Upper lobe of right lung (tissue), 1 donor: ENCODE measurements around the gene USP49. TPM values are rescaled to one million over a fixed set of nuclear protein-coding genes. Genes with fewer than 3 reads are reported as not detected.
"Not testable (repeated sequence)": the region's sequence is repeated elsewhere in the genome, so short reads cannot be mapped to it uniquely, and the experiment has no call there.

Experiments
- ATAC-seq: fragments of 200-7000 bp; cut with Tn5 transposase; one replicate; pipeline ENCODE4 v1.9.1; 2020; ENCODE audit warnings: mild to moderate bottlenecking, moderate library complexity
- DNase-seq: peaks from one replicate; pipeline ENCODE4 v3.0.0-alpha.2; 2020
- H3K27ac ChIP-seq: fragments of 200-600 bp; one replicate; pipeline ENCODE4 v1.8.0; 2022
- H3K27me3 ChIP-seq: fragments of 200-600 bp; one replicate; pipeline ENCODE4 v1.8.0; 2022; ENCODE audit warnings: mild to moderate bottlenecking
- H3K36me3 ChIP-seq: fragments of 200-600 bp; one replicate; pipeline ENCODE4 v1.8.0; 2022
- H3K4me1 ChIP-seq: fragments of 200-600 bp; one replicate; pipeline ENCODE4 v1.8.0; 2022
- H3K4me3 ChIP-seq: fragments of 200-600 bp; one replicate; pipeline ENCODE4 v1.8.0; 2022; ENCODE audit warnings: mild to moderate bottlenecking
- H3K9me3 ChIP-seq: fragments of 200-600 bp; one replicate; pipeline ENCODE4 v1.8.0; 2022
- CTCF ChIP-seq: fragments of 200-600 bp; IDR thresholded peaks from one replicate; pipeline ENCODE4 v1.8.0; 2022; ENCODE audit warnings: antibody characterized with exemption
- intact Hi-C: fragments of 100-400 bp; cut with DNase I; formaldehyde crosslinking; loops from one replicate; pipeline ENCODE4 v1.11.0; 2022
- total RNA-seq: library from RNA; stranded (reverse); fragmentation: NEBNext Ultra II Directional; extraction: Animal tissue kit (Norgen Biotek cat#: 25700); gene quantifications from one replicate; pipeline ENCODE4 v1.2.1, GENCODE V29; 2021
- donor health status: DM: no; HTN: yes; CAD: no; lungs with severe emphysema.

Gene USP49
- total RNA-seq, 1 donor from 2014 or later, result 2.7 TPM

GRCh38 chr6:41813956-41814355, 81.2 kb downstream of the USP49 start:
- no peaks in the 10 kb centered on the region for H3K9me3 ChIP-seq
- H3K4me3 ChIP-seq, result no peak overlapping the region
- no peaks in the 10 kb centered on the region for H3K4me1 ChIP-seq
- TF ChIP-seq CTCF, result no peak
- DNase-seq, result no peak
- H3K27me3 ChIP-seq, result no peaks in the 10 kb centered on the region
- H3K27ac ChIP-seq, result no peak overlapping the region
- no peaks in the 10 kb centered on the region for H3K36me3 ChIP-seq
- ATAC-seq, result no peak
- intact Hi-C loops, result no loop called here

GRCh38 chr6:41813469-41813868, 81.7 kb downstream of the USP49 start:
- ATAC-seq (no peak), DNase-seq (no peak)
- no peaks in the 10 kb centered on the region for H3K4me1 ChIP-seq
- H3K27ac ChIP-seq, result no peak overlapping the region
- H3K9me3 ChIP-seq, result no peaks in the 10 kb centered on the region
- TF ChIP-seq CTCF, result no peak
- intact Hi-C loops, result no loop called here
- H3K27me3 ChIP-seq, result no peaks in the 10 kb centered on the region
- H3K36me3 ChIP-seq, result no peaks in the 10 kb centered on the region
- no peak overlapping the region for H3K4me3 ChIP-seq

- H3K27me3 ChIP-seq, ATAC-seq, H3K4me3 ChIP-seq, DNase-seq, H3K4me1 ChIP-seq, H3K9me3 ChIP-seq, intact Hi-C loops, H3K27ac ChIP-seq, H3K36me3 ChIP-seq: not testable (repeated sequence)
Observed at GRCh38 chr6:41811946-41812345, 83.2 kb downstream of the USP49 start.

GRCh38 chr6:41811095-41811494, 84.1 kb downstream of the USP49 start:
- H3K4me1 ChIP-seq, result no peaks in the 10 kb centered on the region
- H3K27ac ChIP-seq, result no peak overlapping the region
- H3K4me3 ChIP-seq, result no peak overlapping the region
- TF ChIP-seq CTCF, result no peak
- H3K36me3 ChIP-seq, result no peaks in the 10 kb centered on the region
- intact Hi-C loops, result no loop called here
- ATAC-seq, result no peak
- no peaks in the 10 kb centered on the region for H3K9me3 ChIP-seq
- no peak for DNase-seq
- no peaks in the 10 kb centered on the region for H3K27me3 ChIP-seq

- ATAC-seq, result no peak
- H3K4me3 ChIP-seq, result no peak overlapping the region
- no peaks in the 10 kb centered on the region for H3K27me3 ChIP-seq
- TF ChIP-seq CTCF, result no peak
- no peaks in the 10 kb centered on the region for H3K9me3 ChIP-seq
- no peaks in the 10 kb centered on the region for H3K4me1 ChIP-seq
- intact Hi-C loops, result no loop called here
- H3K36me3 ChIP-seq, result no peaks in the 10 kb centered on the region
- no peak for DNase-seq
- H3K27ac ChIP-seq, result no peak overlapping the region
Observed at GRCh38 chr6:41805830-41806774, 89.1 kb downstream of the USP49 start.

GRCh38 chr6:41801380-41801779, 93.8 kb downstream of the USP49 start:
- Histone ChIP-seq H3K9me3 (no peaks in the 10 kb centered on the region), H3K4me3 (no peak overlapping the region), H3K27me3 (no peaks in the 10 kb centered on the region), H3K36me3 (peaks cover 11% of the 10 kb centered on the region), H3K4me1 (no peaks in the 10 kb centered on the region), H3K27ac (no peak overlapping the region)
- no peak for DNase-seq
- TF ChIP-seq CTCF, result no peak
- intact Hi-C loops, result no loop called here
- ATAC-seq, result no peak
